NOMO-1 treated with DMSO at 0.1 percent for 48 hours (cell line): ENCODE results near the gene CASTOR1.

Experiments used
- DNase-seq: peaks from one replicate; lab custom pipeline; 2025; ENCODE audit not compliant: unreplicated experiment; lab: John Stamatoyannopoulos, UW

Gene CASTOR1

DNA sequence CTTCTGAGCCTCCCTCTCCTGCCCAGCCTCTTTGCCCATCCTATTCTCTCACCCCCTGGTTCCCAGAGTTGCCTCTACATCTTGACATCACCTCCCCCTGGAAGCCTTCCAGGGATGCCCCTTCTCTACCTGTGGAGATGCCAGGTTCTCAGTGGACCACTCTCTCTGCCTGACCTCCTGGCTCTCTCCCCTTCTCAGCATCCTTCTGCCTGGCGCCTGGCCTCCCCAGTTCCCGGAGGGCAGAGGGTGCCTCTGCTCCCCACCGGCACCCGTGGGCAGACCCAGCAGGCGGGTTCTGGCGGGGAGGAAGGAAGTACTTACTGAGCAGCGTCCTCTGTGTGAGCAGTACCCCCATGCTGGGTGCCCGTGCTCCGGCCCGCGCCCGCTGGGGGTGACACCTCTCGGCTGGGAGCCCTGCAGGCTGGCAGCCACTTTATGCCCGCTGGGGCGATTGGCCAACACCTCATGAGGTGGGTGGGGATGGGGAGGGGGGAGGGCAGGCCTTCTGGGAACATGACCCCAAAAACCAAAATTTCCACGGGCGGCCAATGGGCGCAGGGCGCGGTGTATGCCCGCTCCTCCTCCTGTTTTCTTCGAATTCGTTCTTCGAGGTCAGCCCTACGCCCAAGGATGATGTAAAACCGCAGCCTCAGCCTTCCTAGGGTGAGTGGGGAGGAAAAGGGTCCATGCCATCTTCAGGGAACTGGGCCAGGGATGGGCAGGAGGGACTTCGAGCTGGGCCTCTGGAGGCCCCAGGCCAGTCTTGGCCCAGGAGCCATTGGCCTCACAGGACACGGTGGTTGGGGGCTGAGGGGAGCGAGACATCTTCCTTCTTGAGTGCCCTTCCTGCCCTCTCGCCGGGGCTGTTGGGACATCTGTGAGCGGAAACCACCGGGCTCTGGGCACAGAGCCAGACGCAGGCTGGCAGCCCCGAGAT lies 22.6 kb downstream of the CASTOR1 start, which contains the start of gene OSM:
OSM (minus strand) TSS at position 407 of the 937 bp plus-strand sequence; CDS start at position 355, 52 bp downstream.
- peak; percentile 79 for DNase-seq

DNA sequence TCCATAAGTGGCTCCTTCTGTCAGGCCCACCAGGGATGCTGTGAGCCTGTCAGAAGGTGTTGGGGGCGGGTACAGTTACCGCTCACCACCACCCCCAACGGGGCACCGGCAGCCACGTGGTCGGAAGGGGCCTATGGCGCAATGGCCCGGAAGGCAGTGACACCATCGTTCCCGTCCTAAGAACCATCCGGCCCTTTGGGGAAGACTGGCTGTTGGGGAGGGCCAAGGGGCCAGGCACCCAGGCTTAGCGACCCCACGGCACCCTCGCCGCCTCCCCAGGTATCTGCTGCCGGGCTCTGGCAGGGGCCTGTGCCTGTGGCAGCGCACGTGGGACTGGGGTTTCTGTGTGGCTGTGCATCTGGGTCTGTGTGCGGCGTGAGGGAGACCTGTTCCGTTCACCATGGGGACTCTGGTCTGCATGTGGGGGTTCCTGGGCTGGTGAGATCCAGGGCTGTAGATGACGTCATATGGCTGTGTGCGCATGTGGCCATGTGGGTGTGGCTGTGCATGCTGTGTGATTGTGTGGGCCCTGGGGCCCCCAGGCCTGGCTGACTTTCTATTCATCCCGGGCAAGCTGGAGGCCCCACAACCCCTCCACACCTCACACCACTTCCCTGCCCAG lies 23.4 kb downstream of the CASTOR1 start:
- DNase-seq: peak; percentile 78

DNA sequence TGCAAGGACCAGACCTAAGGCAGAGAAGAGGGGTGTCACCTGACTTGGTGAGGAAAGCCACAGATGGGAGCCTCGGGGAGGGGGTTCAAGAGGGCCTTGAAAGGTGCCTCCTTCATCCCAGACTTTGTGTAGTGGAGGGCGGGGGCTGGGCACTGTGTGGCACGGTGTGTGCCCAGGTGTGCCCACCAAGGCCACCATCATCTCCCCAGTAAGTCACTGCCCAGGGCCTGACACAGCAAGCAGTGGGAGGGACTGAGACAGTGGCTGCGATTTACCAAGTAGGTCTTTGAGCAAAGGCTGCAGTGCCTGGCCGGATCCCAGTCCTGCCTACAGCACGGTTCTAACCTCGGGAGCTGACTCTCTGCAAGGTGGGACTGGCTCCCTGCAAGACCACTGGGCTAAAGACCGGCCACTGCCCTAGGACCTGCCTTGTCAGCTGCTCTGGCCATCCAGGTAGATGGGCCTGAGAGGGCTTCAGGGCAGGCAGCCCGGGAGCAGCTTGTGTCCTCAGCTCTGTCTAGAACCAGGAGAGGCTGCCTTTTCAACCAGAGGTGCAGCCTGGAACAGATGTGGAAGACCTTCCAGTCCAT lies 24.1 kb downstream of the CASTOR1 start:
- no peak for DNase-seq

DNA sequence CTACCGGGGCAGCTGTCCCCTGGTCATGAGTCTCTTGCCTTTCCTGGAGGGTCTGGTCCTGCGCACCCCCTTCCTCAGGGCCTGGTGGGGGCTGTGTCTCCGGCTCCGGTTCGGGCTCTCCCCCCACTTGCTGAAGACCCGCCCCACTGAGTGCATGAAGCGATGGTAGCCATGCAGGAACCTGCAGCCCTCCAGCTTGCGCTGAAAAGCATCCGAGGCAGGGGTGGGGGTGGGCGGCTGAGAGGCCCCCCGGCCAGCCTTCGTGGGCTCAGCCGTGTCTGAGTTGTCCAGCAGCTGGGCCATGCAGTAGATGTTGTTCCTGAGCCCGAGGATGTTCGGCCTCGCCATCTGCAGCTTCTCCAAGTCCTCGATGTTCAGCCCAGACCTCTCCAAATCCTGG lies 25.4 kb downstream of the CASTOR1 start:
- DNase-seq: no peak

DNA sequence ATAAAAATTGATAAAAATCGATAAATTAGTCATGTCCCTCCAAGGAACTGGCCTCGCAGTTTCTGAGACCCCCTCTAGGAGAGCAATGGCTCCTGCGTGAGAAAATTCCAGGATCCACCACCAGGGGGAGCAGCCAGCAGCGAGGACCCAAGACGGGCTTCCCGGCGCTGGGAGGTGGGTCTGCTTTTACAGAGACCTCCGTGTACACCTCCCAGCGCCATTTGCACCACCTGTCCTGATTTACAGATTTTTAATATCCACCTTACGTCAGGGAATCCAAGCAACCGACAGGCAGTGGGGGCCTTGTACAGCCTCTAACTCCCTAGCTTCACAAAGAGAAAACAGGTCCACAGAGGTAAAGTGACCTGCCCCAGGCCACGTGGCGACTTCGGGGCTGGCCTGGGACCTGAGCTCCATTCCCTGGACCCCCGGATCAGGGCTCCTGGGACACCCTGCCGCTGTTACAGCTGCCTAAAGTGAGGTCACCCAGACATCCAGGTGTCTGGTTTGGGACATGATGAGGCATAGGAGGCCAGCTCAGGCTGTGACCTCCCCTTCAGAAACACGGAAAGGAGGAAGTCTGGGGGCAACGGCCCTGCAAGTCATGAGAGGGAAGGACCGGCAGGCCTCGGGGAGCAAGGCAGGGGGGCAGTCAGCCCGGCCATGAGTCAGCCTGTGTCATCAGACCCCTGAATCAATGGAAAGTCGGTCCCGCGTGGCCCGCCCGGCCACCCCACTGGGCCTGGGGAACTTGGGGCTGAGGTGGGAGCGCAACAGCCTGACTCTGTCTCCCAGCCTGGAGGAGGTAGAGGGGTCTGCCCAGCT lies 26.2 kb downstream of the CASTOR1 start:
- peak; percentile 79 for DNase-seq

DNA sequence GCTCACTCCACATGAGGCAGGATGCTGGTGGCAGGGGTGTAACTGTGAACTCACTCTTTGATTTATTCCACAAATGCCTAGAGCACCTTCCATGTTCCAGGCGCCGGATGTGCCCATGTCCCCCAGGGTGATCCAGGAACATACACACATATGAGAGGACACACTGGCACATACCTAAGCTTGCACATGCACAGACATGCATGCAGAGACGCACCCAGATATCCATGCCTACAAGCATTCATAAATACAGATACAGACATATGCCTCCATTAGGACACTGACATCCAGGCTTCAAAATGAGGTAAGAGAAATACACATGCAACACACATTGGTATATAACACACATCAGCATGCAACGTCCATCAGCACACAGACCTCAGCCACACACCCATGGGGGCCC lies 27.2 kb downstream of the CASTOR1 start:
- DNase-seq: no peak

DNA sequence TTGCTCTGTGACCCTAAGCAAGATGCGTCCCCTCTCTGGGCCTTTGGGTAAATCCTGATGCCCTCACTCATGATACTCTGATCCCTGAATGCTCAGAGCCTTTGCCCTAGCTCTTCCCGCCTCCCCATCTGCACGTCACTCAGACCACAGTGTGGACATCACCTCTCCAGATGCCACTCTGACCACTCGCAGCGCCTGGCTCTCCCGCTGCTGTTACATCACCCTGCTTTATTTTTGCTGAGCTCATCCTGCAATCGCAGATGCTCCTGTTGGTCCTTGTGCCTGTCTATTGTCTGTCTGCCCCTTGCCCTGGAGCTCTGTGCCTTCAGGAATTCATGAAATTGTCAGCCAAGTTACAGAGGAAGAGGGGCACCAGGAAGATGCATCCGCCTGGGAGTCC lies 28.2 kb downstream of the CASTOR1 start:
- DNase-seq: peak; percentile 32

DNA sequence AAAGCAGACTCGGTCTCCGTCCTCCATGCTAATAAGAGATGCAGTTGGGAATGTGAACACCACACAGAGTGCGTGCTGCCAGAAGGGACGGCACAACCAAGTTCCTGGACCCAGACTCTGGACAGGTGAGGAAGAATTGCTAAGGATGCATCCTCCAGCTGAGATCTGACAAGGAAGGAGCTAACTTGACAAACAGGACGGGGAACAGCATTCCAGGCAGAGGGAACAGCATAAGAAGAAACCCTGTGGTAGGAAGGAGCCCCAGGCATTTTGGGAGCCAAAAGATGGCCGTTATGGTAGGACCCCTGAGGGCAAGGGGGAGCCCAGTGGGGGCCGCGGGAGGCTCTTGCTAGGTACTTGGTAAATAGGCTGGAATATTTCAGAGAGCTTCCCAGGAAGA lies 28.6 kb downstream of the CASTOR1 start:
- no peak for DNase-seq

DNA sequence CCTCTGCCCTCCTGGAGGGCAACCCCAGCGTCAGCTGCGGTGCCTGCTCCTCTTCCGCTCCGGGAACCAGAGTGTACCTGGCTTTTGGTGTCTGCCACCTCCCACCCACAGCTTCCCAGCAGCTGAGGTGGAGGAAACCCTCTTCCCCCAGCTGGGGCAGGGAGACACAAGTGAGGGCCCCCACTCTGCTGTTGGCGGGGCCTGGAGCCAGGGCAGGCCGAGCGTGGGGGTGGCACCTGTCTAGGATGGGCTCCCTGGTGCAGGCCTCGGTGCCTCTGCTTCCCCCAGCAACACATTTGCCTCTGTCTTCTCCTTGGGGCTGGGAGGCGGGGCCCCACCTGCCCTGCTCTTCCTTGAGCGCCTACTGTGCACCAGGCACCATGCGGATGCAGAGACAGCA lies 29.0 kb downstream of the CASTOR1 start:
- DNase-seq: no peak

DNA sequence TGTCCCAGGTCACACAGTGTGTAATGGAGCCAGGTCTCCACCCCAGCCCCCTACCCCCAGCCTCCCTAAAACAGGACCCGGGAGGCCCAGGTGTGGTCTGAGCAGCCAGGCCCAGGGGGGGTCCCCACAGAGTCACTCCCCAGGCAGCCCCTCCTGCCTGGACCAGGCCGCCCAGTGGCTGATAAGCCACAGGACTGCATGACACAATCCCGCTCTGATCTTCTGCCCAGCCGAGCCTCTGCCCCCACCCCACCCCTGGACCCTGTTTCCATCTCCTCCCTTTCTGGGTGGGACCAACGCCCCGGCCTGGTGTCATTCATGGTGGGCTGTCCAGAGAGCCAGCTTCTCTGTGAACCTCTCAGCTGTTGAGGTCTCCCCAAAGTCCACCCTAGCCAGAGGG lies 35.0 kb downstream of the CASTOR1 start:
- no peak for DNase-seq

DNA sequence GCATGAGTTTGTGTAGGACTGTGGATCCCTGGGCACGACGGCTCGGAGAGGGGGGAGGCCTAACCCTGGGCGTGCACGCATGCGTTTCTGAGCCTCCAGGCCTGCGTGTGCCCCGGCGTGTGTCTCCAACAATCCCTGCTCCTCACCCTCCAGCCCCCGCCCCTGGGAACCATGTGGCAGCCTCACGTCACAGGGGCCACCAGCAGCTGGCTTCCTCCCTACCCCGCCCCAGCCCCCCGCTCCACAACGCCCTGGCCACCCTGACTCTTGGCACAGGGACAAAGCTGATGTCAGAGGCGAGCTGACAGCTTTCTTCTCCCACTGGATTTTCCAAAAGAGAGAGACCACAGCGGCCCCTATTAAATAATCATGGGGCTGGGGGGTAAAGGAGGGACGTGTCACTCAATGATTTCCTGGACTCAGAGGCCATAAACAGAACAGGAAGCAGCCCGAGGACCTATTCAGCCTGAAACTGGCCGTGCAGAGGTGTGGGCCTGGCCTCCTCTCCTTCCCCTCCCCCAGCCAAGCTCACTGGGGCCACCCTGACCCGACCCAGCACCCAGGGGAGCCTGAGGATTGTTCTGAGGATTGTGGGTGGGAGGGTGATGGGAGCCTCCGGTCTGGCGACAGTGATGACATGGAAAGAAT lies 36.0 kb downstream of the CASTOR1 start:
- DNase-seq: no peak

DNA sequence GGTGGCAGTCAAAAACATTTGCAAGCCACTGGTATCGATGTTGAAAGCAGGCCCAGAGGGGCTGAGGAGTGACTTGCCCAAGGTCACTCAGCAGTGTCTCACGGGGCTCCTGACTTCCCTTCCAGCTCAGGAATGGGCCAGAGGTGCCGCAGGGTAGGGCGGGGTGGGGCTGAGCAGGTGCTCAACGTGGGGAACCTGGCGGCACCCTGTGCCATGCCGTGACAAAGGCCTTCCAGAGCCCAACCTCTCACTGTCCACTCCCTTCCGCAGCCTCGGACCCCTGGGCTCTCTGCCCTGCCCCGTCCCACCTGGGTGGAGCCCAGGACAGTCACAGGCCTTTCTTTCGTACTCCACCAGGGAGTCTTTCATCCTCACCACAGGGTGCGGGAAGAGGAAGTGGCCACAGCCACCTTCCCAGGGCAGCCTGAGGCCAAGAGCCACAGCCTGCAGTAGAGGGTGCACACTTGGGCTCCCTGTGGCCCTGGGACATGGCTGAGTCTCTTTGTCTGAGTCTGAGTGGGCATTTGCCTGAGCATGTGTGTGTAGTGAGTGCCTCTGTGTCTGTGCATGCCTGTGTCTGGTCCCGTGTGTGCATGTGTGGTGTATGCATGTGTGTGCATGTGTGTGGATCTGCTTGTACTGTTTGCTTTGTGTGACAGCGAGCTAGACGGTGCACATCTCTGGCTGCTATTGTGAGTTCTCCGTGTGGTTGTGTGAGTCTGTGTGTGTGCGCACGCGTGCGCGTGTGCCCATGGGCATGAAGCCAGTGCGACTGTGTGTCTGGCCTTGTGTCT lies 36.7 kb downstream of the CASTOR1 start:
- peak; percentile 33 for DNase-seq

DNA sequence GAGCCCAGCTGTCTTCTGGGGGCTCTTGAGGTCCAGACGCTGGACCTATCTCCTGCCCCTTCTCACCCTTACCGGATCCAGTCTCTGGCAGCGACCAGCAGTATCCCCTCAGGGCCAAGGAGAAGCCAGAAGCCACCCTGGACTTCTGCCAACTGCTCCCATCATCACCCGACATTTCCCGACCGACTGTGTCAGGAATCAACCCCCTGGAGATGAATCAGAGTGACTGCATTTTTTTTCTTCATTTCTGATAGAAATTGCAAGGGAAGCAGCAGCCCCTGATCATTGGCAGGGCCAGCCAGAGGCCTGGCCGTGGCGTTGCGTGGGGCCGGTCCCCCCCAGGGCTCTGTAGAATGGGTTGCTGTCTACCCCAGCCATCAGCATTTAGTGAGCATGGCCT lies 37.6 kb downstream of the CASTOR1 start:
- no peak for DNase-seq

DNA sequence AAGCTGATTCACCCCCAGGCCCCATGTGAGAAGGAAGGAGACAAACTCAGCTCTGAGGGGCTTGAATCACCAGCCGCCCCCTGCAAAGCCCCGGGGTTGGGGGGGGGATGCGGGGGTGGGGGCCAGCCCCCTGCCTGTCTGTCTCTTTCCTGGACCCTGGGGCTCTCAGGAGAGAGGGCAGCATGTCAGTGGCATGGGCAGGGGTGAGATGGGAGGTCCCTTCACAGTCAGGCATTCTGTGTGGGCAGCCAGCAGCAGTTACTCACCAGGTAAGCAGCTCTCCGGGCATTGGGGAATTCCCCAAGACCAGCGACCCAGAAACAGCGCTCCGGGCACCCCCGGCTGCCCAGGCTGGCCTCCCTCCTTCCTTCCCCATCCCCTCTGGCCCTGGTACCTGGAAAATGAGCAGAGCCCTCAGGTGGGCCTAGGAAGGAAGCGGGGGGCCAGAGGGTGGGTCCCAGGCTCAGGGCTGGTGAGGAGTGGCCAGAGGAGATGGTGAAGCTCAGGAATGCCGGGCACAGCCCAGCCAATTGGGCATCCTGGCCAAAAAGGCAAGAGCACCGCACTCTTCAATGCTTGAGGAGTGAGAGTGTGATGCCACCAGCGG lies 38.5 kb downstream of the CASTOR1 start:
- no peak for DNase-seq

DNA sequence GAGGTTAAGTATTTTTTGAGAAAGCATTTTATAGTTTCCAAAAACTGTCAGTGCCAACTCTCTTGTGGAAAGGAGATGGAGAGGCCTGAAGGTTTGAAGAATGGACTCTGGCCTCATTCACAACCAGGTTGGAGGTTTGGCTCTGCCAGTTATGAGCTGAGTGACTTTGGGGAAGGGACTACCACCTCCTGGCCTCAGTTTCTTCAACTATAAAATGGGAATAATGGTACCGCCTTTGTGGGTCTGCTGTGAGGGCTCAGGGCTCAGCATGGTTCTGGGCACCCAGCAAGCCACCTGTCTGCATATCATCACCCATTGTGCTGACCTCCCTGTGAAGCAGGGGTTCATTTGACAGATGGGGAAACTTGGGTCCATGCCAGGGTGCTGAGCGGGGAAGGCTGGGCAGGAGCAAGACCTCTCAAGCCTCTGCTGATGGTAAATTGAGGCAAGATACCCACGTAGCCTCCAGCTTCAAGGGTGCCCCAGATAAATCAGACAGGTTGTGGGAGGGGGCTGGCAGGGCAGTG lies 39.2 kb downstream of the CASTOR1 start:
- no peak for DNase-seq

DNA sequence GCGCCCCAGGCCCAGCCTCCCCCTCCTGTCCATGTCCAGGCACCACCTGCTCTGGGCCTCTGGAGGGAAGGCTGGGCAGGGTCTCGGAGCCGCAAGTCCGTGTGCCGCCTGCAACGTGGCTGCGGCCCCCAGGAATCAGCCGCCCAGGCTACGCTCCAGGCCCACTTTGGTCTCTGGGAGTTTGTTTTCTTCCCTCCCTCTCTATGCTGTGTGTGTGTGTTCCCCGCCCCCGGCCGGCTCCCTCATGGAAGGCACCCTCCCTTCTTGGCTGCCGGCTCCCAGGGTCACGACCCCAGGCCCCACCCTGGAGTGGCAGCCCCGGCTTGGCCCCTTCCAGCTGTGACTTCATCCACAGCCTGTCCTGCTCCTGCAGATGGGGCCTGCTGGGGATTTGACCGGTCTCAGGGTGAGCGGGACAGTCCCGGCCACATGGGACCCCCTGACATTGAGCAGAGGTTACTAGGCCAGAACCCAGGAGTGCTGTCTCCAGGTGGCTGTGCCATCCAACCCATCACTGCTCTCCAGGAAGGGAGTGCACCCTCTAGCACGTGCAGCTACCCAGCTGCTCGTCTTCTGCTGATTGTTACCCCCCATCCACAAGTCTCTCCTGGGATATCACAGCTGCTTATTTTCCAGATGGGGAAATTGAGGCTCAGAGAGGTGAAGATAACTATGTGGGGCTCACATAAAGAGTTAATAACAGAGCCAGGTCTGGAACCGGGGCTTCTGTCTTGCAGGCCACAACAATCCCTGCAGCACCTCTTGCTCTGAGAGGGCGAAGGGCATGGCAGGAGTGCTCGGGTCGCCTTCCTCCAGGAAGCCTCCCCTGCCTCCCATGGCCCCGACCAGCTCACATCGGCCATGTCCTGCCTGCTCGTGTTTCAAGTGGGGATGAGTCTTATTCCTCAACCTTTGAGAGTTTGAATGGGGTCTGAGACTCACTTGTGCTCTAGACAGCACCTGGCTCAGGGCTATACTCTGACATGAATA lies 40.0 kb downstream of the CASTOR1 start:
- DNase-seq: no peak

DNA sequence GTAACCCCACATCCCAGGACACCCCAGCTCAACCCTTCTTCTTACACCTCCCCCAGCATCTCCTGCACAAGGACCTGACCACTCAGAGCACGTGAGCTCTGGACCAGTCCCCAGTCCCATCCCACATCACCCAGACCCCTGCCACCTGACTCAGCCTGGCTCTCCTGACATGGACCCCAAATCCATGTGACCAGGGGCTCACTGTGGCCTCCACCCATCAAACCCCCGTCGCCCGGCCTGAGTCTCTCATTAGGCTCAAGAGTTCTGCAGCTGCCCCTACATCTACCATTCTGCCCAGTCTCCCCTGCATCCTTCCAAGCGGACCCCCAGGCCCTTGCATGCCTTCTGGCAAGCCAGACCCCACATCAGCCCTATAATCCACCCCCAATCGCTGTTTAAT lies 40.8 kb downstream of the CASTOR1 start:
- no peak for DNase-seq

DNA sequence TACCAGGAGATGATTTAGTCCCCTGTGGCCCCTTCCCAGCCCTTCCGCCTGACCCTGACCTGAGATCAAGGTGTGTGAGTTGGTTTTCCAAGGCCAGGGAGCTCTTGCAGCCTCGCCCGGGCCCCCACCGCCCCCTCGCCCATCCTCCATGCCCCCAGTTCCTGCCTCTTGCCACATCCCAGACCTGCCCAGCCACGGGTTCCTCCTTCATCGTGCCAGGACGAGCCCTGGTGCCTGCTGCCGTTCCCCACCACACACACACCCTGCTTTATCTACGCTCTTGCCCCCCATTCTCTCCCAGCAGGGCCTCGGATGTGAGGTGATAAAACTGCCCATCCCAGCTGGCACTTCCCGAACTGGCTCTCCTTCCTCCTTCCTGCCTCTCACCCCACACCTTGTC lies 41.3 kb downstream of the CASTOR1 start:
- no peak for DNase-seq
